Loucy (cell line): Measurements from ENCODE around the gene CAMTA1.

Experiments
- H2AFZ ChIP-seq: fragments of 200-600 bp; sonication (generic); 2 replicates; pipeline ENCODE4 v1.6.0; 2016; ENCODE audit warnings: antibody characterized with exemption, mild to moderate bottlenecking, low read length, moderate library complexity
- H3F3A ChIP-seq: fragments of 200-600 bp; 2 replicates; pipeline ENCODE4 v1.6.0; 2016; ENCODE audit warnings: antibody characterized with exemption, low read depth, mild to moderate bottlenecking
- H3K27me3 ChIP-seq: fragments of 200-600 bp; sonication (generic); 2 replicates; pipeline ENCODE4 v1.6.1; 2014; ENCODE audit warnings: low read length, mild to moderate bottlenecking; ENCODE audit not compliant: insufficient read depth, poor library complexity, severe bottlenecking
- H3K36me3 ChIP-seq: fragments of 200-600 bp; sonication (generic); 2 replicates; pipeline ENCODE4 v1.6.1; 2016; ENCODE audit warnings: low read length; ENCODE audit not compliant: insufficient read depth
- H3K4me1 ChIP-seq: fragments of 200-600 bp; sonication (generic); 2 replicates; pipeline ENCODE4 v1.5.1; 2014; ENCODE audit warnings: low read length, mild to moderate bottlenecking; ENCODE audit not compliant: insufficient read depth, poor library complexity, severe bottlenecking
- H3K4me2 ChIP-seq: fragments of 200-600 bp; sonication (generic); 2 replicates; pipeline ENCODE4 v1.6.0; 2014; ENCODE audit warnings: antibody characterized with exemption, low read length, low read depth, mild to moderate bottlenecking; ENCODE audit not compliant: poor library complexity, severe bottlenecking
- H3K4me3 ChIP-seq: fragments of 200-600 bp; sonication (generic); 2 replicates; pipeline ENCODE4 v1.5.1; 2014; ENCODE audit warnings: low read length, mild to moderate bottlenecking, mixed read lengths; ENCODE audit not compliant: poor library complexity, severe bottlenecking
- H3K79me2 ChIP-seq: fragments of 200-600 bp; sonication (generic); 2 replicates; pipeline ENCODE4 v1.6.1; 2014; ENCODE audit warnings: low read length; ENCODE audit not compliant: insufficient read depth
- H3K9ac ChIP-seq: fragments of 200-600 bp; sonication (generic); 2 replicates; pipeline ENCODE4 v1.6.0; 2014; ENCODE audit warnings: mild to moderate bottlenecking, low read depth, low read length, moderate library complexity; ENCODE audit not compliant: poor library complexity, severe bottlenecking
- H3K9me2 ChIP-seq: fragments of 200-600 bp; sonication (generic); replicated peaks from 2 replicates; pipeline ENCODE4 v1.6.1; 2016; ENCODE audit warnings: low read depth, low read length, mixed read lengths
- H3K9me3 ChIP-seq: fragments of 200-600 bp; sonication (generic); 2 replicates; pipeline ENCODE4 v1.6.1; 2014; ENCODE audit warnings: mild to moderate bottlenecking, antibody characterized with exemption, low read length, low read depth; ENCODE audit not compliant: insufficient read depth
- H4K20me1 ChIP-seq: fragments of 200-600 bp; sonication (generic); 2 replicates; pipeline ENCODE4 v1.6.0; 2014; ENCODE audit warnings: antibody characterized with exemption, low read length, mild to moderate bottlenecking; ENCODE audit not compliant: insufficient read depth, poor library complexity, severe bottlenecking
- EZH2phosphoT487 ChIP-seq: fragments of 200-600 bp; IDR thresholded peaks from 2 replicates; pipeline ENCODE4 v1.6.1; 2018; ENCODE audit warnings: antibody characterized with exemption, mild to moderate bottlenecking, moderate library complexity, borderline replicate concordance
- TF ChIP-seq, protein P1 (sequence below): fragments of 200-600 bp; sonication (generic); conservative IDR thresholded peaks from 2 replicates; pipeline ENCODE4 v1.5.1; 2014; ENCODE audit warnings: mild to moderate bottlenecking, antibody characterized with exemption, low read length

Gene CAMTA1

GRCh38 chr1:7437036-7437435, 651.8 kb downstream of the CAMTA1 start:
- no peak overlapping the region for H3K4me3 ChIP-seq
- H3F3A ChIP-seq = no peaks in the 10 kb centered on the region
- H3K4me1 ChIP-seq = no peaks in the 10 kb centered on the region
- H3K36me3 ChIP-seq = no peaks in the 10 kb centered on the region
- H2AFZ ChIP-seq = no peak overlapping the region
- H3K4me2 ChIP-seq = no peak overlapping the region
- no peak for TF ChIP-seq EZH2phosphoT487
- TF ChIP-seq, protein P1, sequence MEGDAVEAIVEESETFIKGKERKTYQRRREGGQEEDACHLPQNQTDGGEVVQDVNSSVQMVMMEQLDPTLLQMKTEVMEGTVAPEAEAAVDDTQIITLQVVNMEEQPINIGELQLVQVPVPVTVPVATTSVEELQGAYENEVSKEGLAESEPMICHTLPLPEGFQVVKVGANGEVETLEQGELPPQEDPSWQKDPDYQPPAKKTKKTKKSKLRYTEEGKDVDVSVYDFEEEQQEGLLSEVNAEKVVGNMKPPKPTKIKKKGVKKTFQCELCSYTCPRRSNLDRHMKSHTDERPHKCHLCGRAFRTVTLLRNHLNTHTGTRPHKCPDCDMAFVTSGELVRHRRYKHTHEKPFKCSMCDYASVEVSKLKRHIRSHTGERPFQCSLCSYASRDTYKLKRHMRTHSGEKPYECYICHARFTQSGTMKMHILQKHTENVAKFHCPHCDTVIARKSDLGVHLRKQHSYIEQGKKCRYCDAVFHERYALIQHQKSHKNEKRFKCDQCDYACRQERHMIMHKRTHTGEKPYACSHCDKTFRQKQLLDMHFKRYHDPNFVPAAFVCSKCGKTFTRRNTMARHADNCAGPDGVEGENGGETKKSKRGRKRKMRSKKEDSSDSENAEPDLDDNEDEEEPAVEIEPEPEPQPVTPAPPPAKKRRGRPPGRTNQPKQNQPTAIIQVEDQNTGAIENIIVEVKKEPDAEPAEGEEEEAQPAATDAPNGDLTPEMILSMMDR = no peak
- H3K9ac ChIP-seq = no peak overlapping the region
- peaks cover 5% of the 10 kb centered on the region; the same call in 1 of the 2 replicates for H3K9me3 ChIP-seq
- H3K9me2 ChIP-seq = no peaks in the 10 kb centered on the region
- H4K20me1 ChIP-seq = no peaks in the 10 kb centered on the region
- H3K79me2 ChIP-seq = no peaks in the 10 kb centered on the region
- no peaks in the 10 kb centered on the region for H3K27me3 ChIP-seq

- H4K20me1 ChIP-seq = no peaks in the 10 kb centered on the region
- H3K79me2 ChIP-seq = no peaks in the 10 kb centered on the region
- peaks cover 5% of the 10 kb centered on the region; the same call in 1 of the 2 replicates for H3K9me3 ChIP-seq
- no peak overlapping the region for H3K4me2 ChIP-seq
- no peaks in the 10 kb centered on the region for H3K9me2 ChIP-seq
- H3K4me1 ChIP-seq = no peaks in the 10 kb centered on the region
- H3K27me3 ChIP-seq = no peaks in the 10 kb centered on the region
- no peaks in the 10 kb centered on the region for H3K36me3 ChIP-seq
- no peak for TF ChIP-seq EZH2phosphoT487
- TF ChIP-seq, protein P1 = no peak
- H2AFZ ChIP-seq = no peak overlapping the region
- no peak overlapping the region for H3K9ac ChIP-seq
- H3F3A ChIP-seq = no peaks in the 10 kb centered on the region
- H3K4me3 ChIP-seq = no peak overlapping the region
Measured at GRCh38 chr1:7437608-7438395, 652.5 kb downstream of the CAMTA1 start.

DNA sequence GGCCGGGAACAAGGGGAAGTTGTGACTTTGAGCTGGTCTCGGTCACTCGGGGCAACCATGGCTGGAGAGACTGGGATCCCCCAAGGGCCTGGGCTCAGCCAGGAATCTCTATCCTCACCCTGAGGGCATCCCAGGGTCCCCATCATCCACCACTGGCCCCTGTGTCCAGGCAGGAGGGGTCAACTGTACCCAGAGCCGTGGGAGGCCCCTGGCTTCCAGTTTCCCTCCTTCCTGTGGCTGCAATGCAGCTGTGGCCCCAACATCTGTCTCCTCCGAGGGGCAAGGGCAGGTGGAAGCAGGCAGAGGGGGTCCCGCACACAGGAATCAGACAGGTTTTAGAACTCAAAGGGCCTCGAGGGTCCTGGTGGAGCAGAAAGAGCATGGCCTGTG, 653.1 kb downstream of the CAMTA1 start:
- no peaks in the 10 kb centered on the region for H3F3A ChIP-seq
- no peaks in the 10 kb centered on the region for H3K4me1 ChIP-seq
- H3K4me3 ChIP-seq = no peak overlapping the region
- no peak for TF ChIP-seq EZH2phosphoT487
- TF ChIP-seq, protein P1 = no peak
- no peaks in the 10 kb centered on the region for H4K20me1 ChIP-seq
- H3K9me3 ChIP-seq = peaks cover 5% of the 10 kb centered on the region; the same call in 1 of the 2 replicates
- no peak overlapping the region for H2AFZ ChIP-seq
- no peak overlapping the region for H3K4me2 ChIP-seq
- H3K9ac ChIP-seq = no peak overlapping the region
- no peaks in the 10 kb centered on the region for H3K27me3 ChIP-seq
- H3K36me3 ChIP-seq = no peaks in the 10 kb centered on the region
- H3K79me2 ChIP-seq = no peaks in the 10 kb centered on the region
- H3K9me2 ChIP-seq = no peaks in the 10 kb centered on the region
